NCI-H1694 treated with DMSO at 0.1 percent for 48 hours (cell line): ENCODE results near the gene ATP6V0C.

Source experiments
- DNase-seq: peaks from one replicate; lab custom pipeline; 2025; lab: John Stamatoyannopoulos, UW

The ATP6V0C gene

GRCh38 chr16:2513405-2514332 is at the start of gene ATP6V0C:
Gene ATP6V0C, plus strand, starts transcription at chr16:2513952. Its CDS starts 152 bp downstream, at chr16:2514104.
- peak; percentile 55 for DNase-seq

DNA sequence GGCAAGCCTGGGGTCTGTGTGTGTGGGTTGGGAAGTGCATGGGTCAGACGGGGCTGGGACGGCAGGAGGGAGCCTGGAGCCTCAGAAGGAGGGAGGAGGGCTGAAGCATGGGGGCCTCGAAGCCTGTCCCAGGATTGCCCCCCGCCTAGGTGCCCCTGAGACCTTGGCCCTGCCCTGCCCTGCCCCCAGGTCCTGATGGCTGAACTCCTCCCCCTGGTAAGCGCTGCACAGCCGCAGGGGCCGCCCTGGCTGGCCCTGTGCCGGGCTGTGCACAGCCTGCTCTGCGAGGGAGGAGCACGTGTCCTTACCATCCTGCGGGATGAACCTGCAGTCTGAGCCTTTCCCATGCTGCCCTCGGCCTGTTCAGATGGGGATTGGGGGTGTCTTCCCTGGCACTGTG is 49.4 kb upstream of the ATP6V0C start:
- DNase-seq: no peak

GRCh38 chr16:2465653-2466415 is 47.9 kb upstream of the ATP6V0C start:
- no peak for DNase-seq

- no peak for DNase-seq
These were observed 46.9 kb upstream of the ATP6V0C start for GRCh38 chr16:2466667-2467527.

- DNase-seq: peak; percentile 59
These were observed 46.1 kb upstream of the ATP6V0C start for GRCh38 chr16:2467528-2468232.

DNA sequence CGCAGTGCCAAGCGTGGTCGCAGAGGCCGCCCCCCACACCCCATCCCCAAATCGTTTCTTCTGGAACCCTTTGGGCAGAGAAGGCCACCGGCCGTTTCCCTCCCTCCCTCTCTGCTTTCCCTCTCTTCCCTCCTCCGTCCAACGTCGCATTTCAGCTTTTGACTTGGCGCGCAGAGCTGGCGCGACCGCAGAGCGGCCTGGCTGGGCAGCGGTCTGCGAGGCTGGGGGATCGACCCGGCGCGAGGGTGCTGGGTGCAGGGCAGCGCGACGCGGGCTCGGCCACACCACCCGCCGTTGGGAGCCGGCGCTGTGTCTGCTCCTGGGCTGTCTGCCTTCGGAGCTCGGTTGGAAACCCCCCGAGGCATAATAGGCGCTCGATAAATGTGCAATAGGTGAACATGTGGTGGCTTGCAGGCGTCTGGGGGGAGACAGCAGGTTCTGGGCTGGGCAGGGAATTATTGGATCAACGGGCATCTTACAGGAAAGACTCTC is 45.5 kb upstream of the ATP6V0C start:
- peak; percentile 86 for DNase-seq

DNA sequence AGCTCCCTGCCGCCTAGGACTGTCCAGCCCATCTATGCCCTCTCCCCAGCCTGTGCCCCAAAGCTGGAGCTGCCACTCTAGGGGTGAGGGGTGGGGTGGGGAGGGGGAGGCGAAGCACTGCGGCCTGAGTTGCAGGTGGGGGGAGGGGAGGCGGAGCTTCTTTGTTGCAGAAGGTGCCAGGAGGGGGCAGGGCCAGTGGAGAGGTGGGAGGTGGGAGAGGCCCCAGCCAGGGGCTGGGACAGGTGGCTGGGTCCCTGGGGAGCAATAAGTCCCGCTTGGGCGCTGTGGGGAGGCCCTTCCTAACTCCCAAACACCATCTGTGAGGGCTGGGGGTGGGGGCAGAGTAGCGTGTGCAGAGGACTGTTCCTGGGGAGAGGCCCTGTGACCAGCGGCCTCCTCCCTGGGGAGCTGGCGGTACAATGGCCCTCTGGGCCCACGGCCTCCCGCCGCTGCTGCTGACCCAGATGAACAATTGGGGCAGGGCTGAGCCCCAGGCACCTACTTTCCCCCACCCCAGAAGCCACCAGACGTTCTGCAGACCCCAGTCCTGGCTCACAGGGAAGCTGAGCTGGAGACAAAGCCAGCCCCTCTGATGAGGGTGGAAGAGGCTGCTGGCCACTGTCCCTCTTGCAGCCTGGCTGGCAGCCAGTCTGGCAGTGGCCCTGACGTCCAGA is 44.9 kb upstream of the ATP6V0C start:
- DNase-seq: peak; percentile 94

DNA sequence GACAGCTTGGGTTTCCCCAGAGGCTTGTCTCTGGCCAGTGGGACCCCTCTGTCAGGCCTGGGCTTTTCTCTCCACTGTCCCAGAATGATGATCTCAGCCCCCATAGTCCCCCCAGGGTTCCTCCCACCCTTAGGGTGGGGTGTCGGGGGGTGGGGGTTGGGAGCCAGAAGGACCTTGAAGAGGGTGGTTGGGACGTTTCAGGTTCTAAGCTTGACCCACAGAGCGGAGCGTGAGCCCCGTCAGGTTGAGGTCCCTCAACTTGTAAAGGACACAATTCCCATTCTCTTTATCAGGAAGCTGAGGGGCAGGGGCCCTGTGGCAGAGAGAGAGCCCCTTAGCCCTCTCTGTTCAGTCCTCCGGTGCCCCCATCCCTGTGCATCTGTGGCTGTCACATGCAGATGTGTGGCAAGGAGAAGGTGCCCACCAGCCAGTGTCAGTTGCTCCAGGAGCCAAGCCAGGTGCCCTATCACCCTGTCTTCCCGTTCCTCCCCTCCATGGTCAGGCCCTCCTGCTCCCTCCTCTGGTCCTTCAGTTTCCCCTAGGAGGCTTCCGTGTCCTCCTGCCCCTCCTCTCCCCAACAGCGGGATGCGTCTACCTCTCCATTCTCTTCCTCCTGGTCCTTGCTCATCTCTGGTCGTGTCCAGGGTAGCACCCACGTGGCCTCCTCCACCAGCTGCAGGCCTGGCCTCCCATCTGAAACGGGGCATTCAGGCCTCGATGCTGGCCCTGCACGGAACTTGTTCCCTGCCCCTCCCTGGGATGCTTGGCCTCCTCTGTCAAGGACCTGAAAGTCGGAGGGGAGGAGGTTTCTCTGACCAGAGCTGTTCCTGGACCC is 44.1 kb upstream of the ATP6V0C start:
- peak; percentile 39 for DNase-seq

DNA sequence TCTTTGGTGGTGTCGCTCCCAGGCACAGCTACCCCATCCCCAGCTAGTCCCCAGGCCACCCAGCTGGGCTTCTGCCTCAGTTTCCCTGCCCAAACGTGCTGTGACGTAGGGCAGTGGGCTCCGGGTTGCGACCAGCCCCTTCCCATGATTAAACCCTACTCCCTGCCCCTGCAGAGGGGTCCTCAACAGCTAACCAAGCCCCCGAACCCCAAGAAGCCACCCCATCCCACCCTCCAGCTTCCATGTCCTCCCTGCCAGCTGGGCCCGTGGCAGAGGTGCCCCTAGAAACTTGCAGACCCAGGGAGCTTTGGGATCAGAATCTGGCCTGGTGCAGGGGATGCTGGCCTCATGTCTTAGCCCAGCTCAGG is 43.5 kb upstream of the ATP6V0C start:
- no peak for DNase-seq

GRCh38 chr16:2470603-2471015 is 43.1 kb upstream of the ATP6V0C start:
- peak; percentile 76 for DNase-seq

DNA sequence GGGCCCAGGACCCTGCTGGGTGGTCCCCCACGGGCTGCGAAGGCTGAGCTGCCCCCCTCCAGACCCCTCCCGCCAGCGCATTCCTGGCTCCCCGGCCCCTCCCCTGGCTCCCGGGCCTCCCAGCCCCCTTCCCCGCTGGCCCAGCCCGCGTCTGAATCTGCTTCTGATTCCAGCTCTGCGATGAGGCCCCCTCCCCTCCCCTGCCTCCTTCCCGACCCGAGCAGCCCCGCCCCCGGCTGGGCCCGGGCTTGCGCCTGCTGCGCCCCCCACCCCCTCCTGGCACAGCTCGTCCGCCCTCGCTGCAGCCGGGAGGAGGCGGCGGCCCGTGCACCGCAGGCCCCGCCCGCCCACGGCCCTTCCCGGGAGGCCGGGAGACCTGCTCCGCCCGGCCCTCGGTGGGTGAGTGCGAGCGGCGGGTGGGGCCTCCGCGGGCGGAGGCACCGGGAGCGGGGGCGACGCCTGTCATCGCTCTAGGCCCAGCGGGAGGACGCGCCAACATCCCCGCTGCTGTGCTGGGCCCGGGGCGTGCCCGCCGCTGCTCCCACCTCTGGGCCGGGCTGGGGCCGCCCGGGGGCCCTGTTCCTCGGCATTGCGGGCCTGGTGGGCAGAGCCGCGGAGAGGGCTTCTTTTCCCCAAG is 42.6 kb upstream of the ATP6V0C start, which contains the start of gene NTN3:
Gene NTN3, plus strand, starts transcription at position 282 of the 637 bp plus-strand sequence. CDS start 405 bp downstream, outside the sequence.
- peak; percentile 76 for DNase-seq

DNA sequence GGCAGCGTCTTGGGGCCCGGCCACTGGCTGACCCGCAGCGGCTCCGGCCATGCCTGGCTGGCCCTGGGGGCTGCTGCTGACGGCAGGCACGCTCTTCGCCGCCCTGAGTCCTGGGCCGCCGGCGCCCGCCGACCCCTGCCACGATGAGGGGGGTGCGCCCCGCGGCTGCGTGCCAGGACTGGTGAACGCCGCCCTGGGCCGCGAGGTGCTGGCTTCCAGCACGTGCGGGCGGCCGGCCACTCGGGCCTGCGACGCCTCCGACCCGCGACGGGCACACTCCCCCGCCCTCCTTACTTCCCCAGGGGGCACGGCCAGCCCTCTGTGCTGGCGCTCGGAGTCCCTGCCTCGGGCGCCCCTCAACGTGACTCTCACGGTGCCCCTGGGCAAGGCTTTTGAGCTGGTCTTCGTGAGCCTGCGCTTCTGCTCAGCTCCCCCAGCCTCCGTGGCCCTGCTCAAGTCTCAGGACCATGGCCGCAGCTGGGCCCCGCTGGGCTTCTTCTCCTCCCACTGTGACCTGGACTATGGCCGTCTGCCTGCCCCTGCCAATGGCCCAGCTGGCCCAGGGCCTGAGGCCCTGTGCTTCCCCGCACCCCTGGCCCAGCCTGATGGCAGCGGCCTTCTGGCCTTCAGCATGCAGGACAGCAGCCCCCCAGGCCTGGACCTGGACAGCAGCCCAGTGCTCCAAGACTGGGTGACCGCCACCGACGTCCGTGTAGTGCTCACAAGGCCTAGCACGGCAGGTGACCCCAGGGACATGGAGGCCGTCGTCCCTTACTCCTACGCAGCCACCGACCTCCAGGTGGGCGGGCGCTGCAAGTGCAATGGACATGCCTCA is 41.9 kb upstream of the ATP6V0C start:
- no peak for DNase-seq

- DNase-seq: no peak
These were observed 41.3 kb upstream of the ATP6V0C start for GRCh38 chr16:2472488-2472864.

GRCh38 chr16:2472885-2473445 is 40.8 kb upstream of the ATP6V0C start:
- DNase-seq: no peak

- DNase-seq: no peak
These were observed 40.3 kb upstream of the ATP6V0C start for GRCh38 chr16:2473446-2473926.

DNA sequence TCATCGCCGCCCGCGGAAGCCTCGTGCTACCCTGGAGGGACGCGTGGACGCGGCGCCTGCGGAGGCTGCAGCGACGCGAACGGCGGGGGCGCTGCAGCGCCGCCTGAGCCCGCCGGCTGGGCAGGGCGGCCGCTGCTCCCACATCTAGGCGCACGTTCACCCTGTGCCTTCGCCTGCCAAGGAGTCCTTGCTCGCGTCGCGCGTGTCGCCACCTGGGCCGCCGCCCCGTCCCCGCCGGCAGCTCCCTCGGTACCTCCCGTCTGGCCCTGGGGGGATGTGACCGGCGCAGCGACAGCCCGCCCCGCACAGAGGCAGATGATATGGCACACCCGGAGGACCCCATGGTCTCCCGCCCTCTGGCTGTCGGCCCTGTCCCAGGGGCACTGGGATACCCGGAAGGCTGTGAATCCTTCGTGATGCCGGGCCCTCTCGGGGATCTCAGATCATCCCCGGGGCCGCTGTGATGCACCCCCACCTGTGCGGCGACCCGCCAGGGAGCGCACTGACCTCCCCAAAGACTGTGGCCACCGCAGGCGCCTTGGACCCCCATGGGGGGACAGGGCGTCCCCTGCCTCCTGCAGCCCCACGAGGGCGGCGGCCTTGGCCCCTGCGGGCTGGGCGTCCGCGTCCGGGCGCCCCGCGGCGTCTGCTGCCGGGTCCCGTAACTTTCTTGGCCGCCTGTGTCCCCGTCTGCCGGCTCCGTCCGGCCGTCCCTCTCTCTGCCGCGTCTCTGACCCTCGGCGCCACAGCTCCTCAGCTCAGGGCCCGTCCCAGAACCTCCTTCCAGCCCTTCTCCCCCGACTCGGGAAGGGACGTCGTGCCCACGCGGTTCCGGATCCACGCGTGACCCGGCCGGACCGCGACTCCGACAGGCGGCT is 39.5 kb upstream of the ATP6V0C start:
- no peak for DNase-seq
